Small intestine (tissue), 7 donors: ENCODE results near the gene KNCN. TPM values are rescaled to one million over a fixed set of nuclear protein-coding genes. Genes with fewer than 3 reads are reported as not detected.

Experiments used
- DNase-seq, 2 donors: peaks; one replicate each; pipeline versions ENCODE4 v3.0.0 to v3.0.0-alpha.2; 2013
- FAIRE-seq: peaks from 2 replicates; lab custom pipeline; 2012; peaks lifted over from hg19 to GRCh38; lab: Jason Lieb, UNC
- H3K27ac ChIP-seq, 3 donors: one replicate each; pipeline ENCODE4 v1.5.1; 2013; ENCODE audit warnings: low read length in 2 of 3, mild to moderate bottlenecking in 2 of 3, control low read depth in 1 of 3, inconsistent platforms in 1 of 3, low read depth in 1 of 3, moderate library complexity in 1 of 3
- H3K27me3 ChIP-seq, 3 donors: one replicate each; pipeline ENCODE4 v1.6.1; 2013; ENCODE audit warnings: low read length in 3 of 3, inconsistent platforms in 1 of 3; ENCODE audit not compliant: control insufficient read depth in 3 of 3, insufficient read depth in 3 of 3
- H3K36me3 ChIP-seq, 3 donors: one replicate each; pipeline ENCODE4 v1.6.1; 2013; ENCODE audit warnings: low read length in 3 of 3, inconsistent platforms in 1 of 3, low read depth in 1 of 3, mild to moderate bottlenecking in 1 of 3, moderate library complexity in 1 of 3; ENCODE audit not compliant: control insufficient read depth in 3 of 3, insufficient read depth in 2 of 3
- H3K4me1 ChIP-seq, 3 donors: one replicate each; pipeline ENCODE4 v1.6.1; 2013; ENCODE audit warnings: low read length in 2 of 3, inconsistent platforms in 1 of 3, low read depth in 1 of 3, mild to moderate bottlenecking in 1 of 3, moderate library complexity in 1 of 3; ENCODE audit not compliant: control insufficient read depth in 3 of 3, insufficient read depth in 2 of 3
- H3K4me3 ChIP-seq, 3 donors: one replicate each; pipeline ENCODE4 v1.5.1; 2013; ENCODE audit warnings: low read length in 3 of 3, control low read depth in 1 of 3, inconsistent platforms in 1 of 3, low read depth in 1 of 3, mild to moderate bottlenecking in 1 of 3, moderate library complexity in 1 of 3
- H3K9me3 ChIP-seq, 2 donors: one replicate each; pipeline ENCODE4 v1.6.1; 2013; ENCODE audit warnings: low read depth in 1 of 2, low read length in 1 of 2; ENCODE audit not compliant: control insufficient read depth in 2 of 2, insufficient read depth in 1 of 2
- WGBS, 3 donors: extraction: QIAGEN DNeasy Blood & Tissue Kit; methylation state at CpG; one replicate each; pipeline ENCODE4 v1.1.7; 2013; 5-methylcytosine and 5-hydroxymethylcytosine counted together
- polyA plus RNA-seq, 4 donors: library from polyadenylated mRNA; stranded (reverse) in 3 of 4; unstranded in 1 of 4; fragments of 200-250 nt in 3 of 4; fragments of 120-200 nt in 1 of 4; gene quantifications; one replicate each; pipeline versions ENCODE4 v1.2.1 to v1.2.3, GENCODE V29; 2013
- donor health status: healthy with polysubstance abuse.
- donor health status: control.
- donor health status: control.
- donor health status: Bipolar disorder and iron deficiency.
- donor health status: healthy.

The KNCN gene
- polyA plus RNA-seq, 4 donors = not detected

GRCh38 chr1:46497665-46498064, 53.8 kb downstream of the KNCN start:
- H3K9me3 ChIP-seq = no peaks in the 10 kb centered on the region
- H3K27ac ChIP-seq = no peak overlapping the region
- no peaks in the 10 kb centered on the region for H3K4me1 ChIP-seq
- 92 to 93% (median 92%) methylated on average over 19 of the region's 19 CpGs for whole genome bisulfite sequencing, 3 donors
- peaks cover 0 to 72% (median 21%) of the 10 kb centered on the region in 3 donors for H3K27me3 ChIP-seq
- H3K4me3 ChIP-seq = no peak overlapping the region
- DNase-seq (no peak), FAIRE-seq (no peak)
- H3K36me3 ChIP-seq = no peaks in the 10 kb centered on the region

GRCh38 chr1:46497020-46497419, 54.4 kb downstream of the KNCN start:
- H3K27me3 ChIP-seq = peaks cover 0 to 72% (median 25%) of the 10 kb centered on the region in 3 donors
- no peak for FAIRE-seq
- 68 to 73% (median 72%) methylated on average over 3 of the region's 3 CpGs for WGBS, 3 donors

GRCh38 chr1:46496505-46496904, 54.9 kb downstream of the KNCN start:
- no peaks in the 10 kb centered on the region for H3K4me1 ChIP-seq
- DNase-seq = no peak
- H3K27me3 ChIP-seq = peaks cover 0 to 73% (median 30%) of the 10 kb centered on the region in 3 donors
- no peak overlapping the region for H3K4me3 ChIP-seq
- H3K27ac ChIP-seq = no peak overlapping the region
- FAIRE-seq = no peak
- H3K36me3 ChIP-seq = no peaks in the 10 kb centered on the region
- 49 to 69% (median 54%) methylated on average over 6 of the region's 6 CpGs for WGBS, 3 donors
- H3K9me3 ChIP-seq = peaks cover 0 to 2% of the 10 kb centered on the region in 2 donors

More at GRCh38 chr1:46497020-46497419, 54.4 kb downstream of the KNCN start:
- no peaks in the 10 kb centered on the region for H3K4me1 ChIP-seq
- H3K4me3 ChIP-seq = no peak overlapping the region
- no peak overlapping the region for H3K27ac ChIP-seq
- DNase-seq = no peak
- H3K9me3 ChIP-seq = no peaks in the 10 kb centered on the region
- H3K36me3 ChIP-seq = no peaks in the 10 kb centered on the region

GRCh38 chr1:46495778-46496177, 55.7 kb downstream of the KNCN start:
- H3K4me1 ChIP-seq = no peaks in the 10 kb centered on the region
- WGBS, 3 donors = 88 to 93% (median 92%) methylated on average over 2 of the region's 2 CpGs
- H3K4me3 ChIP-seq = no peak overlapping the region
- no peak overlapping the region for H3K27ac ChIP-seq
- no peaks in the 10 kb centered on the region for H3K36me3 ChIP-seq
- FAIRE-seq = no peak
- peaks cover 0 to 2% of the 10 kb centered on the region in 2 donors for H3K9me3 ChIP-seq
- DNase-seq = no peak
- peaks cover 0 to 77% (median 37%) of the 10 kb centered on the region in 3 donors for H3K27me3 ChIP-seq

Other genes with a start within 250 kb of the KNCN start
- 10 to 100 TPM; 20.8 to 64.3 (median 30.1) TPM for gene LRRC41, start 248.0 kb downstream of the KNCN start, polyA plus RNA-seq
- 1,000 to 10,000 TPM in 1 of 4 donors, 100 to 1,000 TPM in 3; 294 to 1,100 (median 915) TPM for gene UQCRH, start 247.9 kb downstream of the KNCN start, polyA plus RNA-seq
- 10 to 100 TPM in 3 of 4 donors, 1 to 10 TPM in 1; 8.3 to 19.8 (median 11.6) TPM for gene NSUN4, start 210.8 kb downstream of the KNCN start, polyA plus RNA-seq
- 100 to 1,000 TPM in 1 of 4 donors, 10 to 100 TPM in 3; 28.7 to 138 (median 68.6) TPM for gene FAAH, start 157.3 kb downstream of the KNCN start, polyA plus RNA-seq
- gene DMBX1, start 61.8 kb downstream of the KNCN start, polyA plus RNA-seq = under 1 TPM in 1 of 4 donors, not detected in 3; 0.01 TPM
- 10 to 100 TPM; 20.2 to 42.5 (median 33.5) TPM for gene MKNK1, start 52.6 kb upstream of the KNCN start, polyA plus RNA-seq
- gene MOB3C, start 65.2 kb upstream of the KNCN start, polyA plus RNA-seq = 10 to 100 TPM in 2 of 4 donors, 1 to 10 TPM in 2; 7.8 to 12.0 (median 9.5) TPM
- gene ATPAF1, start 116.7 kb upstream of the KNCN start, polyA plus RNA-seq = 10 to 100 TPM; 23.0 to 42.8 (median 34.6) TPM
- gene TEX38, start 120.2 kb upstream of the KNCN start, polyA plus RNA-seq = under 1 TPM in 1 of 4 donors, not detected in 3; 0.09 TPM
- gene EFCAB14, start 167.5 kb upstream of the KNCN start, polyA plus RNA-seq = 10 to 100 TPM; 25.0 to 80.0 (median 28.2) TPM
- gene CYP4B1, start 247.4 kb upstream of the KNCN start, polyA plus RNA-seq = 10 to 100 TPM in 1 of 4 donors, 1 to 10 TPM in 1, under 1 TPM in 2; 0.81 to 28.9 (median 1.4) TPM